ENCODE measurements around the gene UBQLN4. TPM values are rescaled to one million over a fixed set of nuclear protein-coding genes. Genes with fewer than 3 reads are reported as not detected.
A peak's percentile ranks its signal among the peaks of the same experiment; 100 is the strongest.

The UBQLN4 gene
- total RNA-seq, 3 donors from 2014 or later = 22.1 to 27.1 (median 23.3) TPM

DNA sequence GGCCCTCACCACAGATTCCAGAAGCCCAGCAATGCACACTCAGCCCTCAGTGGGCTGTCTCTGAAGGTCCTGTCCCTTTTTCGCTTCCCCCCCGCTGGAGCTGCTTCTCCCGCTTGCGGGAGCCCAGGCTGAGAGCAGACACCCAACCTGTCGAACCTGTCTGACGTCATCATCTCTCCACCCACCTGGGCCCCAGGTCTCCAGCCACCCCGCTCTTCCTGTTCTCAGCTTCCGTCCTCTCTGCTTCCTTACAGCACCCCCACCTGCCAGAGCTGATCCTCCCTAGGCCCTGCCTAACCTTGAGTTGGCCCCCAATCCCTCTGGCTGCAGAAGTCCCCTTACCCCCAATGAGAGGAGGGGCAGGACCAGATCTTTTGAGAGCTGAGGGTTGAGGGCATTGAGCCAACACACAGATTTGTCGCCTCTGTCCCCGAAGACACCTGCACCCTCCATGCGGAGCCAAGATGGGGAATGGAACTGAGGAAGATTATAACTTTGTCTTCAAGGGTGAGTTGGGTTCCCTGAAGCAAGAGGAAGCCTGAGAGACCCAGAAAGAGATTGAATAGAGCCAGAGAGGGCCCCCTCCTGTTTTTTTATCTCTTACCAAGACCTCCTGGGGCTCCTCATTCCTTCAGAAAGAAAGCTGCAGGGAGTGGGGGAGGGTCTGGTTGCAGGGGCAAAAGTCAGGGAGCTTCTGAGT, 7.5 kb upstream of the UBQLN4 start, which contains the start of gene RAB25:
Gene RAB25 (plus strand): TSS at position 224 of the 700 bp plus-strand sequence. CDS start 241 bp downstream, at position 465.
- H3K4me3 ChIP-seq = peak within 1 kb of the TSS in 2 of 3 donors; percentile 51 to 64
- H3K27ac ChIP-seq = peak within 1 kb of the TSS; percentile 84 to 87
- H3K27me3 ChIP-seq = no peaks in the 10 kb centered on the region
- H3K36me3 ChIP-seq = no peaks in the 10 kb centered on the region
- H3K9me3 ChIP-seq = no peaks in the 10 kb centered on the region
- TF ChIP-seq POLR2AphosphoS5 (IDR thresholded peaks at IDR 0.05) (peak in 1 of 3 donors; percentile 82), POLR2A (IDR thresholded peaks at IDR 0.05) (peak; percentile 21)
- TF ChIP-seq, protein P1, sequence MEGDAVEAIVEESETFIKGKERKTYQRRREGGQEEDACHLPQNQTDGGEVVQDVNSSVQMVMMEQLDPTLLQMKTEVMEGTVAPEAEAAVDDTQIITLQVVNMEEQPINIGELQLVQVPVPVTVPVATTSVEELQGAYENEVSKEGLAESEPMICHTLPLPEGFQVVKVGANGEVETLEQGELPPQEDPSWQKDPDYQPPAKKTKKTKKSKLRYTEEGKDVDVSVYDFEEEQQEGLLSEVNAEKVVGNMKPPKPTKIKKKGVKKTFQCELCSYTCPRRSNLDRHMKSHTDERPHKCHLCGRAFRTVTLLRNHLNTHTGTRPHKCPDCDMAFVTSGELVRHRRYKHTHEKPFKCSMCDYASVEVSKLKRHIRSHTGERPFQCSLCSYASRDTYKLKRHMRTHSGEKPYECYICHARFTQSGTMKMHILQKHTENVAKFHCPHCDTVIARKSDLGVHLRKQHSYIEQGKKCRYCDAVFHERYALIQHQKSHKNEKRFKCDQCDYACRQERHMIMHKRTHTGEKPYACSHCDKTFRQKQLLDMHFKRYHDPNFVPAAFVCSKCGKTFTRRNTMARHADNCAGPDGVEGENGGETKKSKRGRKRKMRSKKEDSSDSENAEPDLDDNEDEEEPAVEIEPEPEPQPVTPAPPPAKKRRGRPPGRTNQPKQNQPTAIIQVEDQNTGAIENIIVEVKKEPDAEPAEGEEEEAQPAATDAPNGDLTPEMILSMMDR (IDR thresholded peaks at IDR 0.05) = no peak
- H3K4me1 ChIP-seq = no peaks in the 10 kb centered on the region
- DNase-seq (ENCODE audit: low spot score in 2 of 2) = peak; percentile 89 to 90
- intact Hi-C loops (cut with DNase I; ENCODE audit: low total_unique reads) = no loop called here

DNA sequence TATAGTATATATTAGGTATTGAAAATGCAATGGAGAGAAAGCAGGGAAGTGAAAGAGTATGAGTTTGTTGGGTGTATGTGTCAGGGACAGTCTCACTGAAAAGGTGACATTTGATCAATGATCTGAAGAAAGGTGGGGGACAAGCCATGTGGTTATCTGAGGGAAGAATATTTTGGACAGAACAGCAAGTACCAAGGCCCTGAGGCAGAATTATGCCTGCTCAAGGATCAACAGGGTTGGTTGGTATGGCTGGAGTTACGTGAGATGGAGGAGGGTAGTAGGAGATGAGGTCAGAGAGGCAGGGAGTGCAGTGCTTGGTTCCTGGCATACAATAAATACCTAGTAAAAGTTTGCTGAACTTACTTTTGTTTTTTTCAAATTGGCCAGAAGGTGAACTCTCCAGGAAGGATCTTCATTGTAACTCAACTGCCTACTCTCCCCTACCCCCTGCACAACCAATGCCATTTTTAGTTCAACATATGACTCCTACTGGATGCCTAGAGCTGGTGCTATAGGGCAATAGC, 2.8 kb upstream of the UBQLN4 start:
- Histone ChIP-seq H3K4me3 (no peak overlapping the region), H3K4me1 (no peaks in the 10 kb centered on the region), H3K36me3 (no peaks in the 10 kb centered on the region), H3K9me3 (no peaks in the 10 kb centered on the region), H3K27me3 (no peaks in the 10 kb centered on the region), H3K27ac (no peak overlapping the region)
- intact Hi-C loops (cut with DNase I; ENCODE audit: low total_unique reads) = no loop called here
- DNase-seq (ENCODE audit: low spot score in 2 of 2) = no peak
- TF ChIP-seq, protein P1 (IDR thresholded peaks at IDR 0.05) = no peak
- no peak for TF ChIP-seq POLR2A (IDR thresholded peaks at IDR 0.05)
- no peak for TF ChIP-seq POLR2AphosphoS5 (IDR thresholded peaks at IDR 0.05)

DNA sequence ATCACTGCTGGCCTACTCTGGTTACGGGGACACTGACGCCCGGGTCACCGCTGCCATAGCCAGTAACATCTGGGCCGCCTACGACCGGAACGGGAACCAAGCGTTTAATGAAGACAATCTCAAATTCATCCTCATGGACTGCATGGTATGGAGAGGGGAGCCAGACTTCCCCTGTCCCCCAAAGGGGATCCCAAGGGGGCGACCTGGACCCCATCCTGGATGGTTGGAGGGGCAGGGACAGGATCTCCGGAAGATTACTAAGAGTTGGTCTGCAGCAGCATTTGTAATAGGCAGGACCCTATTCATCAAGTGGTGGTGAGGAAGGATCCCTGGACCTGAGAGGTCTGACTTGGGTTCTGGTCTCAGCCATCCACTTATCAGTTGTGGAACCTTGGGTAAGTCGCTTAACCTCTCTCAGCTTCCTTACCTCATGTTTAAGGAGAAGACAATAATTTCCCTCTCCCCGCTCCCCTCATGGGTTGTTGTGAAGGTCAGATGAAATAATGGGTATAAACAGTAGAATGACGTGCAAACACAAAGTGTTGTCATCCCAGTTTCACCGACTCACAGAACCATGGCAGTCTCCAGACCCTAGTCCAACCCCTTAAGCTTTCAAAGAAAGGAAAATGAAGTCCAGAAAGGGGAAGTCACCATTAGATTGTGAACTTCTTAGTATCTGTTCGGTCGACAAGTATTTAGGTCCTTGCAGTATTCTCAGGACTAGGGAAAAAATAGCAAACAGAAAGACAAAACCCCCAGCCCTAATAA, 1.9 kb upstream of the UBQLN4 start:
- intact Hi-C loops (cut with DNase I; ENCODE audit: low total_unique reads) = no loop called here

DNA sequence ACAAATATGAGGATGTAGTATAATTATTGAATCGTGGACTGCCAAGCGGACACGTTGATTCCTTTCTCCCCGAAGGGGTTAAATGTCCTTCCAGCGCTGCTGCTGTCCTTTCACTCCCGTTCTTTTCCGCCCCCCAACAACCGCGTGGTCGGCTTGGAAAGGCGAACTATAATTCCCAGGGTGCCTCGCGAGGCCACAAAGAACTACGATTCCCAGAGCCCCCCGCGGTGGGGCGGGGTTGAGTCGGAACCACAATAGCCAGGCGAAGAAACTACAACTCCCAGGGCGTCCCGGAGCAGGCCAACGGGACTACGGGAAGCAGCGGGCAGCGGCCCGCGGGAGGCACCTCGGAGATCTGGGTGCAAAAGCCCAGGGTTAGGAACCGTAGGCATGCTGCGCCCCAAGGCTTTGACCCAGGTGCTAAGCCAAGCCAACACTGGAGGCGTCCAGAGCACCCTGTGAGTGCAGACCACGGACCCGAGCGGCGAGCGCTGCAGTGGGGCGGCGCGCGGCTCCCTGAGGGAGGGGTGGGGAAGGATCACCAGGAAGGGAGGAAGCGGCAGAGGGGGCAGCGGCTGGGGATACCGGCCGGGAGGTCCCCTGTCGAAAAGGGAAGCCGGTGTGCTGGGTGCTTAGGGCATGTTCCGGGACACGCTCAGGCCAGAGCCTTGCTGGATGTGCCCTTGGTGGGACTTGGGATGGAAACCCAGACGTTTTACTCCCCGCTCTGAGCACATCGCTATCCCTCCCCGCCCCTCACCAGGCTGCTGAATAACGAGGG, 1.1 kb upstream of the UBQLN4 start, which contains the start of gene LAMTOR2:
Gene LAMTOR2 (plus strand): TSS at position 283 of the 781 bp plus-strand sequence. CDS start 108 bp downstream, at position 391.
- Histone ChIP-seq H3K4me3 (peak within 1 kb of the TSS; percentile 79 to 90 (median 83)), H3K27me3 (no peaks in the 10 kb centered on the region), H3K36me3 (no peaks in the 10 kb centered on the region), H3K9me3 (no peaks in the 10 kb centered on the region), H3K4me1 (no peaks in the 10 kb centered on the region), H3K27ac (peak within 1 kb of the TSS; percentile 91 to 93)
- peak; percentile 96 for DNase-seq (ENCODE audit: low spot score in 2 of 2)
- TF ChIP-seq, protein P1 (IDR thresholded peaks at IDR 0.05) = peak in 1 of 3 donors; percentile 17
- TF ChIP-seq POLR2A (IDR thresholded peaks at IDR 0.05) (peak; percentile 14), POLR2AphosphoS5 (IDR thresholded peaks at IDR 0.05) (peak; percentile 76 to 87 (median 80))
- intact Hi-C loops (cut with DNase I; ENCODE audit: low total_unique reads) = no loop called here

More for the DNA sequence above, 1.9 kb upstream of the UBQLN4 start:
- TF ChIP-seq, protein P1 (IDR thresholded peaks at IDR 0.05) = no peak
- TF ChIP-seq POLR2A (IDR thresholded peaks at IDR 0.05) (no peak), POLR2AphosphoS5 (IDR thresholded peaks at IDR 0.05) (no peak)
- Histone ChIP-seq H3K36me3 (no peaks in the 10 kb centered on the region), H3K4me1 (no peaks in the 10 kb centered on the region), H3K9me3 (no peaks in the 10 kb centered on the region), H3K27me3 (no peaks in the 10 kb centered on the region), H3K27ac (peak overlapping the region; percentile 87 to 91), H3K4me3 (peak overlapping the region; percentile 79 to 90 (median 83))
- DNase-seq (ENCODE audit: low spot score in 2 of 2) = no peak

Data from breast epithelium (tissue), 4 donors.